HG02623 (cell line): ENCODE data around the gene GALNT10.
A peak's percentile ranks its signal among the peaks of the same experiment; 100 is the strongest.

Experiments
- ATAC-seq: cut with Tn5 transposase; IDR thresholded peaks from one replicate; pipeline ENCODE4 v1.9.1; 2021; ENCODE audit warnings: moderate library complexity; ENCODE audit not compliant: unreplicated experiment

Gene GALNT10

DNA sequence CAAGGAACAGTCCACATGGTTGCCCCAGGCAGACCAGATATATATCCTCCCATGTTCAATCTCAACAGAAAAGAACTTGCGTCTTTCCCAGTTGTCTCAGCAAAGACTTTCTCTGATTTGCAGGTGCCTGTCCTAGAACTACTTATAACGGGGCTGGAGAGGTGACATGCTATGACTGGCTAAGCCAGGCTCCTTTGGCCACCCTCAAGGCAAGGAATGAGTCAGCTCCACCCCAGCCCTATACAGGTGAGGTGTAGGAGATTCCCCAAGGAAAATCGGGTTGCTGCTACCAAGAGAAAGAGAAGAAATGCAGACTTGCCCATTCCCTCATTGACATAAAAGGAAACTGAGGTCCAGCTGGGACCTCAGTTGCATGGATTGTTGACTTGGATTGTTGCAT, 127.4 kb downstream of the GALNT10 start:
- no peak for ATAC-seq

DNA sequence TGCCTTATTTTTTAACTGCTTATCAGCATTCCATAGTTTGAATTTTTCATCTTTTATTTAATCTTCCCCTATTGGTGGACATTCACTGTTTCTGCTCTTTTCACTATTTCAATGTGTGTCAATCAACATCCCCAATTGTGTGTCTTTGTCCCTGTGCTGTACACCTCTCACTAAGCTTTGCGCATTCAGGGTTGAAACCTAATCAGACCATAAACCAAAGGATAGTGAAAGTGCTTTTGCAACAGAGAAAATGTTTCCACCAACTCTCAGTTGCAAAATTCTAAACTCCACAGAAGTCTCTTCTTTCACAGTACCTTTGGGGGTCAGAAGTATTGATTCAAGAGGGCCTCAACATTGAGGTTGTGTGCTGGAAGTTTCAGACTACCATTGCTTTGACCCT, 128.2 kb downstream of the GALNT10 start:
- no peak for ATAC-seq

DNA sequence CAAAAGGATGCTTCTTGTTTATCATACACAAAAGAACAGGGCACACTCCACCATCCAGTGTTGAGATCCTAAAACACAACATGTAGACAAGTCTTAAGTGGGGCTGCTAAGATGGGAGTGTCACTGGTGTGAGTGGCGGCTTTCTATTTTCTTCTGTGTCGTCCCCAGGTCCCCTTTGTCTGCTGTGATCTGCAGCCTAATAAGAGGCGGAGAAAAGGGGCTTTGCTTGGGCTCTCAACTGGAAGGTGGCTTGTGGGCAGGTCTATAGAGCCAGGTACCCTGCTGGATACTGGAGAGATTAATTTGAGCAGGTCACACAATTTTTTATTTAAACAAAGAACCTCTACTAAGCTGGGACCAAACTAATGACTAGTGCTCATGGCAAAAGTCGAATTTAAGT, 129.2 kb downstream of the GALNT10 start:
- no peak for ATAC-seq

DNA sequence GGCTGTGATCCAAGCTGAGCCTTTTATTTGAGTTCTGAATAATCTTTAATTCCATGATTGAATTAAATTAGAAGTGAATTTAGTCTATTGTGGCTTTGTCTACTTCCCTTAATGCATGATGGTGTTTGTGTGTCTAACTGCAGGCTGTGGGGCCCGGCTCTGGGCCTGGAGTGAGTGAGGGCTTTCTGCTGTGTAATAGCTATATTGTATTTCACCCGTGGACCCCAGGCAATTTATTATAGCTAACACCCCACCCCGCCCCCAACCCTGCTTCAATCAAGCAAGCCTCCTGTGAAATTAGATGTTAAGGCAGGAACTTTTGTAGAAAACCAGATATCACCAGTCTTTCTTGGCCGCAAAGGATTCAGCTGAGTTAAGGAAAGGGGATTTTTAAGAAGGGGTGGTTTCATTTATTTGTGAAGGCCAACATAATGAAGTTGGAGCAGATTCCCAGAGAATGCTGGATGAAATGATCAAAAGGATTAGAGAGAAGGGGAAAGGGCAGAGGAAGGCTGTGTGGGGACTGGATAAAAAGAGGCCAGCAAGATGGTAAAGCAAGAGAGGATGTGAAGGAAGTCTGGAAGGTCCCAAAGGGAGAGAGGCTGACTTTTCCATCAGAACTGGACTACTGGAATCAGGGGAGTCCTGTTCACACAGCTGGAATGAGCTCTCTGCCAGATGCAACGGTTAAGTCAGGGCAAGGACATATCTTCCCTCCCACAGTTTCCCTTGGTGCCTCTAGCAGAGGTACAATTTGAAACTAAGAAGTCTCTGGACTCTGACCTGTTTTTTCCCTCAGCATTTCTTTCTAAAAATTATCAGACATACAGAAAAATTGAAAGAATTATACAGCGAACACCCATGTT, 129.9 kb downstream of the GALNT10 start:
- no peak for ATAC-seq

DNA sequence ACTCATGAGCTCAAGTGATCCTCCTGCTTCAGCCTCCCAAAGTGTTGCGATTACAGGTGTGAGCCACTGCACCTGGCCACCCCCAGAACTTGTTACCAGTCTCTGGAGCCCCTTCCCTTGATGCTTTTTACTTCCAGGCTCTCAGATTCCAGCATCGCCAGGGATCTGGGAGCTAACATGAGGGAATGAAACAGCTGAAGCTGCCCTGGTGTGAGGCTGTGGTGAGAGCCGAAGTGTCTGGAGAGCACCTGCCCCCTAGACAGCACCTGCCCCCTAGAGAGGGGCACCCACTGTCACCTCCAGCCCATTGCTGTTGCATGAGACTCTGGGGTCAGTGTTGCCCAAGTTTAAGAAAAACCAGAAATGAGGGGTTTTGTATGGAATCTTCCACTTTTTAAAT, 131.0 kb downstream of the GALNT10 start:
- no peak for ATAC-seq

DNA sequence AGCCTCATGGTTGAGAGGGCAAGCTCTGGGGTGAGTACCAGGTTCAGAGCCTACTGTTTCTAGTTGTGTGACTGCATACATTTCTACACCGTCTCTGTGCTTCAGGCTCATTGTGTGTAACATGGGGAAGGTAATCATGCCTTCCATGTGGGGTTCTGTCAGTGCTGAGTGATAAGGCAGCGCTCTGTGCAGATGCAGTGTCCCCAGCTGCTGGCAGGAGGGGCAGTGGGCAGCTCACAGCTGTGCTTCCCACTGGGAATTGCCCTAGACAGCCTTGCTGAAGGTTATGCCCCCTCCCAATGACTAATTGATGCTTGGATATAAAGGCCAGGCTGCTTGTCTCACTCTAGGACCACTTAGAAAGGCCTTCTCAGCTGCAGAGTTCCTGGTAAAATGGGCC, 133.5 kb downstream of the GALNT10 start:
- no peak for ATAC-seq

DNA sequence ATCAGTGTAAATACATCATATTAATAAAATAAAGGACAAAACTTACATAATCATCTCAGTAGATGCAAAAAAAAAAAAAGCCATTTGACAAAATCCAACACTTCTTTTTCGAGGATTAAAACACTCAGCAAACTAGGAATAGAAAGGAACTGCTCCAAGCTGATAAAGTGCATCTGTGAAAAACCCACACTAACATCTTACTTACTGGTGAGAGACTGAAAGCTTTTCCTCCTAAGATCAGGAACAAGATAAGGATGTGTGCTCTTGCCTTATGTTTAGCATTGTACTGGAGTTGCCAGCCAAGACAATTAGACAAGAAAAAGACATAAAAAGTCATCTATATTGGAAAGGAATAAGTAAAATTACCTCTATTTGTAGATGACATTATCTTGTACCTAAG, 135.0 kb downstream of the GALNT10 start:
- no peak for ATAC-seq

DNA sequence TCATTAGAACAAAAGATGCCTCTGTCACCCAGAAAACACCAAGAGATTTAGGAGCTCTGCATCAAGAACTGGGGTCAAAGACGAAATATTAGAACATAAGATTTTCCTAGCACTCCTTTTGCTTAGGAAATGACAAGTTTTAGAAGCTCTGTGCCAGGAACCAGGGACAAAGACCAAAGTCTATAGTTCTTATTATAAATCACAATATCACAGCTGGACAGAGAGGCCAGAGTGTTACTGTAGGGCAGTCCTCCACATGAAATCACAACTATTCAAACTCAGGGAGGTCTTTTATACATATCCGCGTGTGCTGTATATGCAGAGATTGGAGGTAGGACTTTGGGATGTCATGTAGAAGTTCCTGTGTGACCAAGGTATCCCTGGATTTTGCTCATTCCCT, 138.5 kb downstream of the GALNT10 start:
- no peak for ATAC-seq

DNA sequence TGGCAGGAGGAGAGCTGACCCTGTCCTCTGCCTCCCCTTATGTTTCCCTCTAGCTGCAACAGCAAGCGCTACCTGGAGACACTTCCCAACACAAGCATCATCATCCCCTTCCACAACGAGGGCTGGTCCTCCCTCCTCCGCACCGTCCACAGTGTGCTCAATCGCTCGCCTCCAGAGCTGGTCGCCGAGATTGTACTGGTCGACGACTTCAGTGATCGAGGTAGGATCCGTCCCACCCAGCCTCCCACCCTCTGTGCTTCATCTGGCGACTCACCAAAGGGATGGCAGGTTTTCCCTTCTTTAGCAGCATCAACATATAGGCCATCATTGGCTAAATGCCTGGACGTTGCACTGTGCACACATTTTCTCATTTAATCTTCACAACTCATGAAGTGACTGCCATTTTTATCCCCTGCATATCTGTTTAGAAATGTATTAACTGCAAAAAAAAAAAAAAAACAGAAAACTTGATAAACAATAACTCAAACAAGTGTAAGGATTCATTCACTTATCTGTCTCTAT, 139.0 kb downstream of the GALNT10 start:
- ATAC-seq, result no peak

DNA sequence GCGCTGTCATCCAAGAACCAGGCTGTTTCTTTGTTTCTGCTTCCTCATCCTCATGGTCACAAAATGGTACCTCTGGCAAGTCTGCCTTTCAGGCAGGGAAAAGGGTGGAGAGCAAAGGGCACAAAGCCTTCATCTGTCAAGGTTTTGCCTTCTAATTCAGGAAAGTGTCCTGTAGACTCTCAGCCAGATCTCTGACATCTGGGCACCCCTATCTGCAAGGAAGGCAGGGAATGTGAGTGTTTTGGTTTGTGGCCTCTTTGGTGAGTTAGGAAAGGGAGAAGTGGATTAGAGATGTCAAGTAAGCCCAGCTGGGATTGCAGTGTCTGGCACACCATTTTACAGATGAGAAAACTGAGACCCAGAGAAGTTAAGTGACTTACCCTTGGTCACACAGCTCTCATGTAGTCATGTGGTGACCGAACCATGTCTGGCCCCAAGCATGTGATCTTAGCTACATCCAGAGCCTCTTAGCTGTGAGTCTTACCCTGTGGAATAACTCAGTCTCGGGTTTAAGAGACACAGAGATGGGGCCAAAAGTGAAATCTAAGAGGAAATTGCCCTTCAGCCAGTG, 139.6 kb downstream of the GALNT10 start:
- no peak for ATAC-seq

DNA sequence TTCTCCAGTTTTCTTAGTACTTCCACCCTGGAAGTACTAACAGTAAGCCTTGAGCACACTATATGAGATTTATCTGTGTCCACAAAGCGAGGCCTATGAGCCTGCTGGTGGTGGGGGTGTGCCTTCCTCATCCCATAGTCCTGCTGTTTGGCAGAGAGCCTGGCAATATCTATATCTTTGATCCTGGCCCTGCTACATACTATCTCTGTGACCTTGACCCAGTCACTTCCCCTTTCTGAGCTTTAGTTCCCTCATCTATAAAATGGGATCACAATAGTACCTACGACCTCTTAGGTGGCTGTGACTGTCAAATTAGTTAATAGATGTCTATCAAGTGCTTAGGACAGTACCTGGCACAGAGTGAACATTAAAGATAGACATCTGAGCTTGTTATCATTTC, 140.7 kb downstream of the GALNT10 start:
- no peak for ATAC-seq

DNA sequence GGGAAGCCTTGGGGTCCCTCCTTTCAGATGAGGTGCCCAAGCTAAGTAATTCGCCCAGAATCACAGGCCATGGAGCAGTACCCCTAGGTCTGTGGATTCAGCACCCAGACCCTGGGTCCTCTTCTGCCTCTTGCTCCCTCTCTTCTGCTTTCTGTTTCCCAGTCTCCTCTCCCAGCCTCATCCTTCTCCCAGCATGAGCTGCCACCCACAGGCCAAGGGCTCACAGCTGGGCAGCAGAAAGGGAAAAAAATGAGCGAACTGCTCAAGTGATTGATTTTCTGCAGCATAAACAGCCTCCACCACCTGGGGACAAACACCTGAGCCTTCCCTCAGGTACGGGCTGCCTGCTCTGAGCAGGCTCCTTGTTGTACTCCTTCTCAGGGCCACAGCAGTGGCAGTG, 141.4 kb downstream of the GALNT10 start:
- no peak for ATAC-seq

DNA sequence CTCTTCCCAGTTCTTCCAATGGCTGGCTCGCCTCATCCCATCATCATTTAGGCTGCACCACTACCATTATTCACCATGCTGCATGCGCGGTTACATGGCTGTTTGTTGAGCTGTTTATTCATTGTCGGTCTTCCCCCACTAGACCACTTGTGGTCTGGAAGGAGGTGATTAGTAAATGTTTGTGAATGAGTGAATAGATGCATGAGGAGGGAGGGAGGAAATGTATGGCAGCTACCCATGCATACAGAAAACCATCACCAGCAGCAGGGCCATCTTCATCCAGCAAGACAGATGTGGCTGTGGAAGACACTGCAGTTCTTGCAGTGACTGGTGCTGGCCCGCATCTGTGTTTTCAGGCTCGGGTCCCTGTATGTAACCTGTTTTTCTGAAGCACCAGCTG, 141.9 kb downstream of the GALNT10 start:
- no peak for ATAC-seq

DNA sequence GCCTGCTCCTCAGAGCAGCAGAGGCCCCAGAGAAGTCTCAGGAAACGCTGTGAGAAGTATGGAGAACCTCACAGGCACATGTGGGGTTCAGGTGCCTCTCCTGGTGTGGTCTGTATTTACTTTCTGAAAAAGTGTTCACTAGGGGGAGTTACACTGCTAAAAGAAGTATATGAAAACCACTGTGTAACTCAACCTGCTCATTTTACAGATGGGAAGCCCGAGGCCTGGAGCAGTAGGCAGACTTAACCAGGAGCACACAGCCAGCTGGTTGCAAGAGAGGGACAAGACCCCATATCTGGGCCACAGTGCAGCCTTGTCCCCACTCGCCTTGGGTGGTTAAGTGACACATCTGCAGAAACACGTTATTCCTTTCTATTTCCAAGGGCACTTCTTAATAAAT, 142.5 kb downstream of the GALNT10 start:
- ATAC-seq, result no peak

DNA sequence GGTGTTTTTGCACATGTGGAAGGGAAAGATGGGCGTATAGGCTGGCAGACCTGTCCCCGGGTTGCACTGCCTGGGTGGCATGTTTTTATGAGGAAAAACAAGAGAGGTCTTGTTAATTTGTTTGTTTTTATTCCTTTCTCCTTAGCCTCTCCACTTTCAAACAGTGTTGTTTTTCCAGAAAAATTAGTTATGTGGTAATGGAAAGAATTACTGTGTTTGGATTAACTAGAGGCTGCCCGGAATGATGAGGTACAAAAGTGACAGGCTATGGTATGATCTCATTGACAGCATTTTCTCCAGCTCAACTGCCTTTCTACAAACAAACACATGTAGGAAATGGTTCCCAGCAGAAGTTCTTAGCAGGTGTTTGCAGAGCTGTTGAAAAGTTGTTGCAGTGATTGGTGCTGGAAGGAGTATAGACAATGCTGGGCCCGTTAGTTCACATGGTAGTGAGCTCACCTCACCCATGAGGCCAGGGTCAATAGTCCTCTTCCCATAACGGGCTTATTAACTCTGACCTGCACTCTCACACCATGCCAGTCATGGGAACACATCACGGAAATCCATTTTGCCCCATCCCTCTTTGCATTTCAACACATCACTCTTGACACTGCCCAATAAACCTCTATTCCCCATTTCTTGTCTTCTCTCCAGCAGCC, 144.0 kb downstream of the GALNT10 start:
- no peak for ATAC-seq

DNA sequence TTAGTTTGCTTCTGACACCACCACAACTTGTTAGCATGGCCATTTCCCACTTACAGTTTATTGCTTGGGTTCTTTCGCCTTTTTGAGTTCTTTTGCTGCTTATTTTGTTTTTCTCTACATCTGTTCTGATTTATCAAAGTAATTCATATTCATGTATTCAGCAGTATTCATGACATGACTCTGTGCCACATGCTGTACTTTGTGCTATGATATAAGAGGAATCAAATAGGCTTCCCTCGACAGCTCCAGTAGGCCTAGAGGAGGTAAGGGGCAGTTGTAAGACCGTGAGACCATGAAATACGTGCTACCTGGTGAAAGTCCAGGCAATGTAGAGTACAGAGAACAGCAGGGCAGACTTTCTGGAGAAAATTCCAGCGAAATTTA, 144.5 kb downstream of the GALNT10 start:
- ATAC-seq, result no peak

DNA sequence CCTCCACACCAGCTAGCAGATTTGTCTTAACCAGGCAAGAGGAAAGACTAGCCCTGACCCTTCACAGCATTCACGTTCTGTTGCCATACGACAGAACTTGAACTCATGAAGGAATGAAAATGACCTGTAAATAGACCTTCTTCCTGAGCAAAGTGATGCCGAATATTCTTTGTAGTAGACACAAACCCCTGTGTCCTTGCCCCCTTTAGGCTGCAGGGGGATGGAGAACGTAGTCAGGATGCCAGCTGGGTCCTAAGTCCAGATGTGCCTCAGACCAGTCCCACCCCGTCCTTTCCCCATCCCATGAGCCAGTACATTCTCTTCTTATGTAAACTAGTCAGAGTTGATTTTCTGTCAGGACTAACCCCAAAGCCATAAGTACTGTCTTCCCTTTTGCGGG, 151.1 kb downstream of the GALNT10 start:
- no peak for ATAC-seq

DNA sequence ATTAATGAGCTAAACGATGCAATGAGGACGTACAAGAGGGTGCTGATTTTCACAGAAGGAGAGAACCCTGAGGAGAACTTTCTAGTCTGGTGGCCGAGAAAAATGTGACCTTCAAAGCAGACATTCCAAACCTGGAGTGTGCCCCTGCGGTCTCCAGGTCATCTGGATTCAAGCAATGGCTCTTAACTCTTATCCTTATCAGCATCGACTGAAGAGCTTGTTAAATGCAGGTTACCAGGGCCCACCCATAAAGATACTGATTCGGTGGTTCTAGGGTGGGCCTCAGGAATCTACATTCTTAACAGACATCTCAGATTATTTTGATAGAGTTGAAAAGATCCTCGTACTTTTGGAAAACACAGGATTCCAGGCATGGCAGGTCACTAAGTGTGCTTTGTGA, 151.7 kb downstream of the GALNT10 start:
- ATAC-seq, result no peak

DNA sequence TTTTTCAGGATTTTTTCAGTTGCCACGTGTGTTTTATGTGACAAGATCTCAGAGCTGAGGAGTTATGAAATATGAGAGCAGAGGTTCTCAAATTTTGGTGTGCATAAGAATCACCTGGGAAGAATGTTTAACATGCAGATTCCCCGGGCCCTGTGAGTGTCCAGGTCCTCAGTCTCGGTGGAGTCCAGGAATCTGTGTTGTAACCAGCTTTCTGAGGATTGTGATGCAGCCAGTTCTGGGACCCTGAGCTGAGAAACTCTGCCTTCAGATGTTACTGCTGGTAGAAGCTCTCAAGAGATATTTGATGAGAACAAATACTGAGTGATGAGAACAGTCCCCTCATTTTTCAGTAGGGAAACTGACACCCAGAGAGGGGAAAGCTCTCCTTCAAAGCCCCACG, 152.4 kb downstream of the GALNT10 start:
- no peak for ATAC-seq

DNA sequence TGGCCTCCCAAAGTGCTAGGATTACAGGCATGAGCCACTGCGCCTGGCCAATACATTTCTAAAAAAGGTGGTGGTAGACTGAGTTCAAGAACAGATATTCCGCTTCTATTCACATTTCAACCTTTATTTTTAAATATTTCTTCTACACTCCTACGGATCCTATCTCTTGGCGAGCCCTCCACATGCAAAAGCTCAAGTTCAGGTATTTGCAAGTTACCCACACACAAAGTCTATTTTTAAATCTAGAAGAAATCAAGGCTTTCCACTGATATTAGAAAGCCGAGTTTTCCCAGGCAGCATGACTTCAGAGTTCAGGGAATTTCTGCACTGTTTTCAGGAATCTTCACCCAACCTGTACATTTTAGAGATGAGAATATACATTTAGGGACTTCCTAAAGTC, 153.9 kb downstream of the GALNT10 start:
- no peak for ATAC-seq

DNA sequence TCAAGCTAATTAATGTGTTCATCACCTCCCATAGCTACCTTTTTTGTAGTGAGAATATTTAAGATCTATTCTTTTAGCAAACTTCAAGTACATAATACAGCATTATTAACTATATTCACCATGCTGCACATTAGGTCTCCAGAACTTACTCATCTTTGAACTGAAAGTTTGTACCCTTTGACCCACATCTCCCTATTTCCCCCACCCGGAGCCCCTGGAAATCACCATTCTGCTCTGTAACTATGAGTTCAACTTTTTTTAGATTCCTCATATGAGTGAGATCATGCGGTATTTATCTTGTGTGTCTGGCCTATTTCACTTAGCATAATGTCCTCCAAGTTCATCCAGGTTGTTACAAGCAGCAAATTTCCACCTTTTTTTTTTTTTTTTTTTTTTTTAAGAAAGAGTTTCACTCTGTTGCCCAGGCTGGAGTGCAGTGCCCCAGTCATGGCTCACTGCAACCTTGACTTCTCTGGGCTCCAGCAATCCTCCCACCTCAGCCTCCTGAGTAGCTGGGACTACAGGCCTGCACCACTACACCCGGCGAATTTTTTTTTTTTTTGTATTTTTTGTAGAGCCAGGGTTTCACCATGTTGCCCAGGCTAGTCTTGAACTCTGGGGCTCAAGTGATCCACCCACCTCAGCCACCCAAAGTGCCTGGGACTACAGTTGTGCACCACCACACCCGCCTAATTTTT, 154.9 kb downstream of the GALNT10 start:
- ATAC-seq, result peak; percentile 85
